AG10803 (cell line): Measurements from ENCODE around the gene CNTNAP2.

Experiments
- DNase-seq: peaks from one replicate; pipeline ENCODE4 v3.0.0; 2010; ENCODE audit warnings: low read depth
- H3K4me3 ChIP-seq: 2 replicates; pipeline ENCODE4 v1.5.1; 2011; ENCODE audit warnings: mild to moderate bottlenecking, low read length, control low read depth
- TF ChIP-seq, protein P1 (sequence below): conservative IDR thresholded peaks from 2 replicates; pipeline ENCODE4 v1.5.1; 2011; ENCODE audit warnings: mild to moderate bottlenecking, low read length, control low read depth, inconsistent platforms

CNTNAP2 gene

DNA sequence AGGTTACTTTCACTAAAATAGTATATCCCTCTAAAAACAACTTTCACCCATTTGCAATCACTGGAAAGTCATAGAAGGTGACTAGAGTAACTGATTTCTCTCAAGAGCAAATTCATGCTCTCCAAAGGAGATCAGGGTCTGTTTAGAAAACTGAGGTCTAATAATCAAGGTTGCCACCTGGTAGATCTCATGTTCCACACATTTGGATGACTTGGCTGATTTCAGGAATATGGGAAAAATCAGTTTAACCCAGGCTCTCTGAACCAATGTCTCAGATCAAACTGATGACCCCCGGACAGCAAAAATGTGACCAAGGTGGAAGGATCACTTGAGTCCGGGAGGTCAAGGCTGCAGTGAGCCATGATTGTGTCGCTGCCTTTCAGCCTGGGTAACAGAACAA, 1911.6 kb downstream of the CNTNAP2 start:
- DNase-seq: no peak
- H3K4me3 ChIP-seq: no peak overlapping the region
- TF ChIP-seq, protein P1, sequence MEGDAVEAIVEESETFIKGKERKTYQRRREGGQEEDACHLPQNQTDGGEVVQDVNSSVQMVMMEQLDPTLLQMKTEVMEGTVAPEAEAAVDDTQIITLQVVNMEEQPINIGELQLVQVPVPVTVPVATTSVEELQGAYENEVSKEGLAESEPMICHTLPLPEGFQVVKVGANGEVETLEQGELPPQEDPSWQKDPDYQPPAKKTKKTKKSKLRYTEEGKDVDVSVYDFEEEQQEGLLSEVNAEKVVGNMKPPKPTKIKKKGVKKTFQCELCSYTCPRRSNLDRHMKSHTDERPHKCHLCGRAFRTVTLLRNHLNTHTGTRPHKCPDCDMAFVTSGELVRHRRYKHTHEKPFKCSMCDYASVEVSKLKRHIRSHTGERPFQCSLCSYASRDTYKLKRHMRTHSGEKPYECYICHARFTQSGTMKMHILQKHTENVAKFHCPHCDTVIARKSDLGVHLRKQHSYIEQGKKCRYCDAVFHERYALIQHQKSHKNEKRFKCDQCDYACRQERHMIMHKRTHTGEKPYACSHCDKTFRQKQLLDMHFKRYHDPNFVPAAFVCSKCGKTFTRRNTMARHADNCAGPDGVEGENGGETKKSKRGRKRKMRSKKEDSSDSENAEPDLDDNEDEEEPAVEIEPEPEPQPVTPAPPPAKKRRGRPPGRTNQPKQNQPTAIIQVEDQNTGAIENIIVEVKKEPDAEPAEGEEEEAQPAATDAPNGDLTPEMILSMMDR: no peak

DNA sequence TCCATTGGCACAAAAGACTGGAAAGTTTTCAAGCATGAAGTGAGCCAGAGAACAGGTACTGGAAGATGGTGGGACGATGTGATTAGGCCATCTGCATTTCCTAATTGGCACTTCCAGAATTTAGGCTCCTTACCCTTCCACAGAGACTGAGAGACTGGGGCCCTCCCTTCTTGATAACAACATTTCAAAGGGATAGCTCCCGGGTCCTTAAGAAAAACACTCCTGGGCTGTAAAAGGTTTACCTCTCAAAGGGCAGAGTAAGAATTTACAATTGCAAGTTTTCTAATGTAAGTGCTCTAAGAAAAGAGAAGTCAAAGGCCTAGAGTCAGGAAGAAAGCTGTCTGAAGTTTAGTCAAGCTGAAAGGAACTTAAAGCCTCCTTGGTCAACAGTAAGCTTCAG, 1914.4 kb downstream of the CNTNAP2 start:
- TF ChIP-seq, protein P1: no peak
- DNase-seq: no peak
- no peak overlapping the region for H3K4me3 ChIP-seq

DNA sequence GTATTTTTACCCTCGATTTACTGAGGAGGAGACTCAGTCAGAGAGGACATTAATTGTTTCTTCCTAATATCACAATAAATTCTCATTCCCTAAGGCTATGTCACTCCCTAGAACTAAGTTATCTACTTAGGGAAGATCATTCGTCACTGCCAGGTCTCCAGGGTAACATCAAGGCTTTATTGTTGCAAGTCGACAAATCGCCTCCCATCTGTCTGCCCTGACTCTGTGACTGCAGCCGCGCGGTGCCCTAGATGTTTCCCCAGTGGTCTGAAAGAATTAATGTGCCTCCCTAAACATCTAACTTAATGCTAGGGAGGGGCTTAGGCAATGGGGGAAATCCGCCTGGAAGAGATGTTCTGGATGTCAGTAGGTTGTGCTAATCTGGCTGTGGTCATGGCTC, 1915.2 kb downstream of the CNTNAP2 start:
- TF ChIP-seq, protein P1: no peak
- no peak overlapping the region for H3K4me3 ChIP-seq
- no peak for DNase-seq

DNA sequence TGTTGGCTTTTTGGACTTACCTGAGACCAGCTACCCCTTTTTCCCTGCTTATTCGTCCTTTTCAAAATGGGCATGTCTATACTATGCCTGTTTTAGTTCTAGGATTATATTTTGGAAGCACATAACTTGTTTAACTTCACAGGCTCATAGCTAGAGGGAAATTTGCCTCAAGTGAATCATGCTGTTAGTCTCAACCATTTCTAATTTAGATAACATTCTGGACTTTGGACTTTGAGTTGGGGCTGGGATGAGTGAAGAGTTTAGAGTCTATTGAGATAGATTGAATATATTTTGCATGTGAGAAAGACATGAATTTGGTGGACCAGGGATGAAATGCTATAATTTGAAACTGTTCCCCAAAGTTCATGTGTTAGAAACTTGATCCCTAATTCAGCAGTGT, 1919.3 kb downstream of the CNTNAP2 start:
- DNase-seq: no peak

DNA sequence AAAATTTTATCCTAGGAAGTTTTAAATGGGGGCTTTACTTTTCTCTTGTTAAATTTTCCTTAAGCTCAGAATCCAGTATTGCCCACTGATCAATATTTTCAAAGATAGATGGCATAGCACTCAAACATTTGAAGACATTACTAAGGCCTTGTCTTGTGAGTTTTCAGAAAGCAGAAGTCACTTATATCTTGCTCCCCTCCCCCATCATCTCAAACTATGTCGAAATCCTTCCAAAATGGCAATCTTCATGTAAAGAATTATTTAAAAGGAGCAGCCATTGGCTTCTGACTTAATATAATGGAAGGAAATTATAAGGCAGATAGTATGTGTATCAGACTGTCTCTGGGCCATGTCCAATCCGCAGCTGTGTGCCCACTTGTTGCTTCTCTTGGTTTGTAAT, 1920.4 kb downstream of the CNTNAP2 start:
- no peak overlapping the region for H3K4me3 ChIP-seq
- no peak for DNase-seq
- TF ChIP-seq, protein P1: no peak

More for the DNA sequence above, 1919.3 kb downstream of the CNTNAP2 start:
- TF ChIP-seq, protein P1: no peak
- H3K4me3 ChIP-seq: no peak overlapping the region

DNA sequence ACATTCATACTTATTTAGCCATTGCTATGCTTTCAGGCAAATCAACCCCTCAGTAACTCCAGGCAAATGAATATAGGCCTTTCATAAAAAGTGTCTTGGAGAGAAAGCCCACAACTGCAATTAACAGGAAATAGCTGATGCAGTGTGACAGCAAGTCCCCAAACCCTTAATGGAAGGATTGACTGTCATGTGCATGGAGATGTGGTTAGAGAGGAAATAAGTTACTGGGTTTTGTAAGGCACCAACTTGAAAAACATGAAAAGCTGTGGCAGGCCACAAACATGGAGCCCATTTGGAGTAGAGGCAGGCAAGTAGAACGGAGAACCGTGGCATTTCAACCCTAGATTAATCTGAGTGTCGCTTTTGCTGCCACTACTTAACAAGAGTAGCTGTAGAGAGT, 1924.6 kb downstream of the CNTNAP2 start:
- H3K4me3 ChIP-seq: no peak overlapping the region
- TF ChIP-seq, protein P1: no peak
- DNase-seq: no peak

DNA sequence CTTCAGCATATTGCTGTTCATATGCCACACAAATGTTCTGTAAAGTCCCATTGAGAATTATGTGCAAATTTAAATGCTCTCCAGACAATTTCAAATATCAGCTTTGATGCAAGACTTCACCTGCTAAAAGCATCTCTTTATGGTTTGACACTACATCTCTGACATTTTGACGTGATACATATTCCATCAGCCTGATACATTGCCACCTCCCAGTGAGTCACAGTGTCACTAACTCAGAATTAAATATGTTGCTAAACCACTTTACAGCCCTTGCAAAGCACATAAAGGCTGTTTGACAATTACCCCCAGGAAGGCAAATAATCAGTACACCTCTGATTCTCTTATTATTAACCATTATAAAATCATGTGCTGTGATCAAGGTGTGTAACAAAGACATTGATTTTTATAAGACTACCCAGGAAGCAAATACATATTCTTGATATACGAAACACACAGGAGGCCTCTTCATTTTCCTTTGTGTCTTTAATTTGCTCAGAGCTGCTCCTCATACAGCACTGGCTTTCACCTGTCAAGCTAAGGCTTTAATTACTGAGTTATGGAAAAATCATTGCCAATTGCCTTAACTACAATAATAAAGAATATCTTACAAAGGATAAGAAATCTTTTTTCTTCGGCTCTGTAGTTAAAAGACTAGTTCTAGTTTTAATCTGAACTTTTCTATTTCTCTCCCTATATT, 1926.5 kb downstream of the CNTNAP2 start:
- H3K4me3 ChIP-seq: no peak overlapping the region
- no peak for DNase-seq
- TF ChIP-seq, protein P1: no peak
